HG03064 (cell line): ENCODE data around the gene SLC6A6.

ENCODE experiments used
- ATAC-seq: cut with Tn5 transposase; IDR thresholded peaks from one replicate; pipeline ENCODE4 v1.9.1; 2021; ENCODE audit warnings: low read depth; ENCODE audit not compliant: unreplicated experiment

SLC6A6 gene

DNA sequence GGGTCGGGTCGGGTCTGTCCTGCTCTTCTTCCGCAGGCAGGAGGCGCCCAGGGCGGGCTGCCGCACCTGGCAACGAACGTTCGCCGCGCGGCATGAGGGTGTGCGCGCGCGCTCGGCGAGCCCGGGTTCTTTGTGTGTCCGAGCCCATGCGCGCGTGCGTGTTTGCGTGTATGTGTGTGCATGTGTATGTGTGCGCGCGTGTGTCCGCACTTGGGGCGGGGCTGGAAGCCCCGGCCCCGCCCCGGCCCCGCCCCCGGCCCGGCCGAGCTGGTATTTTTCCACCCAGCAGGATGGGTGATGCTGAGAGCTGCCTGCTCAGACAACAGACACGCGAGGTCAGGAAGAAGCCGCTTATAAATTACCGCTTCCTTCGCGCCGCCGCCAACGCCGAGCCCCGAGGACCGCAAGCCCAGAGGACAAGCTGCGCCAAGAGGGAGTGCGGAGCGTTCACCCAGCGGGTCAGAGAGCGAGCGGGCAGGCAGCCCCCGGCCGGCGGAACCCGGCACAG, at the start of gene SLC6A6:
SLC6A6 (plus strand) TSS at position 303 of the 508 bp plus-strand sequence. CDS start 41,029 bp downstream, outside the sequence.
- ATAC-seq = peak; percentile 68

DNA sequence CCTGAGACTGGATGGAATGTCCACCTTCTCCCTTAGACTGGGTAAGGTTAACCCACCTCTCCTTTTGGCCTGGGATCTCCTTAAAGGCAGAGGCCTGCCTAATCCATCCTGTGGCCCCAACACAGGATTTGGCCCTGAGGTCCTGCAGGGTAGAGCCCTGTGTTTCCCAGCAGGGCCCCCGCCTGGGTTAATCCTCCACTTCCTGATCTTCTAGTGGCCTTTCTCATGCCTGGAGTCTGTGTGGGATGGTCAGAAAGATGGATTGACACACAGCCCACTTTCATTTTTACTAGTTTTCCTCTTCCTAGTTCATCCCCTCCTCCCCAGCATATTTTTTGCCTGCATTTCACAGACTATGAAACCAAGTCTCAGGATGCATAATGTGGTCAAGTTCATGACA, 48.9 kb upstream of the SLC6A6 start:
- no peak for ATAC-seq

GRCh38 chr3:14357463-14357862, 44.9 kb upstream of the SLC6A6 start:
- ATAC-seq = no peak

DNA sequence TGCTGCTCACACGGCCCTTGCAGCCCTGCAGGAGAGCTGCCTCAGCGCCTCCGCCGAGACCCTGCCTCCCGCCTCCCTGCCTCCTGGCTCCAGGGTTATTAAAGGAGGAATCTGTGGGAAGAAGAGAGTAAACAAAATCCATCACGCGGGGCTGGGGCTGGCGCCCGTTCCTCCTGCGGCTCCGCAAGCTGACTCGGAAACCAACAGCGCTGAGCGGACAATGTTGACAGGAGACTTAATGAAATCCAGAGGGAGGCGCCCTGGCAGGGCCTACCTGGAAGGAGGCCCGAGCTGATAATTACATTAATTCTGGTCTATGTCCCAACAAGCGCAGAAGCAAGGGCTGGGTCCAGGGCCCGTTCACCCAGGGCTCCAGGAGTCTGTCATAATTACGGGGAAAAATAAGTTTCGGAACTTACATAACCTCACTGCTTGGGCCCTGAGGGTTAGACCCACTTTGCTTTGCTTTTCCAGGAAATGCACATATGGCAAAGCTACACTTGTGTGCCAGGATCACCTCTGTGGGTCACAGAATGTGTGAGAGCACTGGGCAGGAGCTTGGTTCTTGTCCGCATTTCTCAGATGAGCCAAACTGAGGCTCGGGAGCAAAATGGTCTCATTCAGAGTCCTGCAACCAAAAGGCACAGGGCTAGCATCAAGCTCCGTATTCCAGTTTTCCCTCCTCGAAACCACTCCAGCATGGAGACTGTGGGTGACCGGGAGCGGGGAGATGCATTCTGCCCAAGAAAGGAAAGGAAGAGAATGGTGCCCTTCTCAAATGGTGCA, 43.8 kb upstream of the SLC6A6 start:
- ATAC-seq = no peak

GRCh38 chr3:14359348-14359747, 43.1 kb upstream of the SLC6A6 start:
- ATAC-seq = no peak

DNA sequence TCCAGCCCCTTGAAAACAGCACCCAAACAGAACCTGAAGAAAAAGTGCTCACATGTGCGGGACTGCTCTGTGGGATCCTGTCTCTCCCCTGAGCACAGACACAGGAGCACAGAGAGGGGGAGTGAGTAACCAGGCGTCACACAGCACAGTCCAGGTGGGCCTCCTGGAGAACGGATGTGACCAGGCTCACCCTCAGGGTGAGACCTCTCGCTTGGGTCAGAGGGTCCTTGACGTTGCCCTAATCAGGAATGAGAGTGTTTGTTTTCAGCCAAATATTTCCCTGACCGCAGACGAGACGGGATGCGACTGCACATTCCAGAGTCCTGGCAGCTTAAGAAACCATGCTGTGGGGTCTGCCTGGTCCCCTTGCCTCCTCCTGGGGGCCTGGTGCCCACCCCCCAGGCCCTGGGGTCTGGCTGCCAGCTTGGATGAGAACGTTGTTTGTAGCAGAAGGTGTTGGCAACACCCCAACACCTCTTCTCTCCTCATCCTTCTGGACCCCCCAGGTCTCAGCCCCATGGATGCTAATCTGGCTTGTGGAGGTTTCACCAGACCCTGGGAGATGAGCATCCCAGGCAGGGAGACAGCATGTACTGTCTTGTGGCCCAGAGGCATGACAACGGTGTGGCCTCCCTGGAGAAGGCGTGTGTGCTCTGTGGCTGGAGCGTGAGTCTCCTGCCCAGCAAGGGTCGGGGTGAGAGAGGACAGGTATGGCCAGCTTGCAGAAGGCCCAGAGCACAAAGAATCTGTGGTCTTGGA, 42.1 kb upstream of the SLC6A6 start:
- no peak for ATAC-seq

DNA sequence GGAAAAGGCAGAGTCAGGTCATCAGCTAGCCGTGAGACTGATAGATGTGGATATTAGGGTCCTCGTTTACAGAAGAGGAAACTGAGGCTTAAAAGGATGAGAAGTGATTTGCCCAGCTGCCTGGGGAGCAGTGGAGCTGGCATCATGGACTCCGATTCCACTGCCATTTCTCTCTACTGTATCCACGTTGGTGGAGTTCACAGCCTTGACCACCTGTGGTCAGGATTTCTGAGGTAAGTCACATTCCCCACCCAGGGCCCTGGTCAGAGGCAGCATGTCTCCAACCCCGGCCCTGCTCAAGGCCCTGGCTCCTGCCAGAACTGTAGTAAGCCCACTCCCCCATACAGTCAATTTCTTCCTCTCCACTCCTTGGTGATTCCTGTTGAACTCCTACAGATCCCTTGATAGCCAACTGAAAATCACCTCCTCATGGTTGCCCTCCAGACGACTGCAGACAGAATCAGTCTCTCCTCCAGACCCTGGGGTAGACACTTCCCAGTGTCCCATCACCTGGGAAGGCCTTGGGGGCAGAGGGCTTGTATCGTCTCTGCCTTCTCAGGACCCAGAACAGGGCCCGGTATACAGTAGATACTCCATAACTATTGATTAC, 41.2 kb upstream of the SLC6A6 start:
- ATAC-seq = no peak

- ATAC-seq = no peak
These were observed 39.5 kb upstream of the SLC6A6 start for GRCh38 chr3:14362890-14363289.

DNA sequence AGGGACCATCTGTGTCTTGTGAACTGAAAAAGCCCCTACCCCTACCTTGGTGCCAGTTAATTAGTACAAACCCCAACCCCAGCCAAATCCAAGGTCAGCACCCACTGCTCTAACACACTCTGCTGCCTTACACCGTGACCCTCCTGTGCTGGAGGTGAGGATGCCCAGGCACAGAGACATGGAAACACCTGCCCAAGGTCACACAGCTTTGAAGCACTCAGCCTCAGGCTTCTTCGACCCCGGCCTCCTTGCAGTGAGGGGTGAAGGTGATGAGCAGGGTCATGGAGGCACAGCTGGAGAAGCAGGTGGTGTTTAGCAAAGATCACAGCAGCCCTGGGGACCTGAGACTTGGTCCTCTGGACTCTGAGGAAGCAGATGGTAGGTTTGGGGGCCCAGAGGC, 39.0 kb upstream of the SLC6A6 start:
- no peak for ATAC-seq

- ATAC-seq = no peak
These were observed 38.4 kb upstream of the SLC6A6 start for GRCh38 chr3:14363991-14364390.

DNA sequence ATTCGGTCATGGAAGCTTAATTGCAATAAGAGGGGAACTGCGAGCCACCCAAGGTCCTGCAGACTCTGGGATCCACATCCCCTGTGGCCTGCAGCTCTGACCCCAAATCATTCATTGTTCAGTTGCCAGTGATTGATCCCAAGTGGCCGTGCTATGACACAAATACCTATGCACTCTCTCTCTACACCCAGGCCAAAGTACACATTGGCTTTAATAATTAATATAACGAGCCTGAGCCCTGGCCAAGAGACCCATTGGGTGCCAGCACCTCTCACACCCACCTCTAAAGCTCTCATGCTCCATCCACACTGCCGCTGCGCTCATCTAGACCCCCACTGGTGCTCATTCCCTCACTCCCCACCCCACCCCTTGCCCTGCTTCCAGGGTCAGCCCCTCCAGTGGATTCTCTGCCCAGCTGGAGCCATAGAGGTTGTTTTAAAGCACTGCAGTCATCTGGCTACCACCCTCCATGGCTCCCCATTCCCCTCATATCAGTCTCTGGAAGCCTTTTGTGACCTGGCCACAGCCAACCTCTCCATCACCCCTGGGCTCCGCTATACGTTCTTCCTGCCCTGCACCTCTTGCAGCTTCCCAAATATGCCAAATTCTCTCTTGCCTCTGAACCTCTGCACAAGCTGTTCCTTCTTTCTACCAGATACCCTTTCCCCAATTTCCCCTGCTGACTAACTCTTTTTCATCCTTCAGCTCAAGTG, 37.7 kb upstream of the SLC6A6 start:
- no peak for ATAC-seq

DNA sequence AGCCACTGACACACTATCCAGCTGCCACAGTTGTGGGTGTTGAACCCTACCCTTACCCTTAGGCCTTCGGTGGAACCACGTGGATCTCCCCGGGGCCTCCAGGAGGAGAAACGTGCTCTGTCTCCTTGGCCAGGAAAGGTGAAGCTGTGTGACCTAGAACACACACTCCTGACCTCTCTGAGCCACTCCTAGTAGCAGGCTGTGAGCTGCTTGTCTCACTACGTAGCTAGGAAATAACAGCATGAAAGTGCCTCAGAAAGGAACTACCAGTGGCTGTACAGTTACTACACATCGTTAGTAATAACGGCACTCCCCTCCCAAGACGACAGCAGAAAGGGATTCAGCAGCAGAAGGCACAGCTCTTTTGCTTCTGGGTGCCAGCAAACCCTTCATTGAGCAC, 36.2 kb upstream of the SLC6A6 start:
- no peak for ATAC-seq

DNA sequence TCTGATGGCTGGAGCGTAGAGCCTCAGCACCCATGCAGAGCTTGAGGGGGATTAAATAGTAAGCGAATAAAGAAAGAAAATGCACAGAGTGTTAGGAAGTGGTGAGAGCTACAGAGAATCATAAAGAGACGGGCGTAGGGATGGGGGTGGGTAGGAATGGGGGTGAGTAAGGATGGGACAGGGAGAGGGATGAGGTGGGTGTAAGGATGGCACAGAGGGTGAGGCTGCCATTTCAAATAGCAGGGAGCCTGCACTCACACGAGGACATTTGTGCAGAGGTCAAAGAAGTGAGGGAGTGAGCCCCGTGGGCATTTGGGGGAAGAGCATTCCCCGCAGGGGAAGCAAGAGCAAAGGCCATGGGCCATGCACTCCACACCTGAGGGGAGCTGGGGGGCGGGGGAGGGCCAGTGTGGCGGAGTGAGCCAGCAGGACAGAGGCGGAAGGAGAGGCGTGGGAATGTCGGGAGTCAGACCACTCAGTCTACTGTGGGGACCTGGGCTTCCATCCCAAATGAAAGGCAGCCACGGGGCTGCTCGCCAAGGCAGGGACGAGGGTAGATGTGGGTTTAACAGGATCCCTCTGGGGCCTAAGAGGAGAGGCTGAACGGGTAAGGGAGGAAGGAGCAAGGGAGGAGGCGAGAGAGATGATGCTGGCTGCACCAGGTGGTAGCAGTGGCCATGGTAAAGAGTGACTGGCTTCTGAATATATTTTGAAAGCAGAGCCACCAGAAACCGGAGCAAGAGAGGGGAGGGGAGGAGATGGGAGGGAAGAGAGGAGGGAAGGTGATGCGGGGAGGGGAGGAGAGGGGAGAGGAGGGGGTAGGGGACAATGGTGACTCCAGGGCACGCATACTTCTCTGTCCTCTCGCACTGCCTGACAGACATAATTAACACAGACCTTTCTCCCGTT, 35.2 kb upstream of the SLC6A6 start:
- no peak for ATAC-seq

DNA sequence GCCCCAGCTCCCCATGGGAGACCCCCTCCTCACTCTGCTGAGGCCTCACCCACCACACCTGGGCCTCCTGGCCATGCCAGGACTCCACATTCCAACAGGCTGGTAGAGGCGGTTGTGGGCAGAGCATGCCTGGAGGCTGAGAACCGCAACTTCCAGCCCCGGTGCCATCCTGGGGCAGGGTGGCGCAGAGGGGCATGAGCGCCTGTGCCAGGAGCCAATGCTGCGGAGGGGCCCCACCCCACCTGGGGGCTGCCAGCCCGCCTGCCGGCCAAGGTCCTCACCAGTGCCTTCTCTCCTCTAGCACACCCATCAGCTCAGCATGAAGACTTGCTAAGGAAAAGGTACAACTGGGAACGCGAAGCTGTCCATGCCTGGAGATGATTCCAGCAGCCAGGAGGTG, 34.3 kb upstream of the SLC6A6 start:
- no peak for ATAC-seq

DNA sequence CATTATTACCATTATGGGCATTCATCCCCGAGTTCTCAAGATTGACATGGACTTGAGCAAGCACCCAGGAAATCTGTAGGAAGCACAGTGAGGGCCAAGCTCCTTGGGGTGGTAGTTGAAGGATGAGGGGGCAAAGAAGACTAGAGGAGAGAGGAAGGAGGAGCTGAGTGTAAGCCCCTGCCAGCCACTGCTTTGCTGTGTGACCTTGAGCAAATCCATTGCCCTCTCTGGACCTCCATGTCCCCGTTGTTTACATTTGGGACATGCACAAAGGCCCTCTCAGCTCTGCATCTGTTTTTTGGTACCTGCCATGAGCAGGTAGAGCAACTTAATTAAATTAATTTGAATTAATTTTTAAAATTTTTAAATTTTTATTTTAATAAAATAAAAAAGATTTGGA, 33.5 kb upstream of the SLC6A6 start:
- ATAC-seq = no peak

GRCh38 chr3:14369675-14370669, 32.4 kb upstream of the SLC6A6 start:
- ATAC-seq = no peak

GRCh38 chr3:14370720-14371572, 31.5 kb upstream of the SLC6A6 start:
- ATAC-seq = no peak
